Mesendoderm (in vitro differentiated cells): Measurements from ENCODE around the gene CACNA2D2.

Experiments
- DNase-seq: peaks from one replicate; pipeline ENCODE4 v3.0.0; 2013
- H2AK5ac ChIP-seq: 2 replicates; pipeline ENCODE4 v1.6.1; 2013; ENCODE audit warnings: low read length, inconsistent platforms
- H2BK120ac ChIP-seq: 2 replicates; pipeline ENCODE4 v1.6.1; 2013; ENCODE audit warnings: low read depth, mild to moderate bottlenecking, low read length, moderate library complexity, mixed read lengths
- H2BK15ac ChIP-seq: replicated peaks from 2 replicates; pipeline ENCODE4 v1.6.1; 2013; ENCODE audit warnings: low read depth, mild to moderate bottlenecking, moderate library complexity
- H2BK5ac ChIP-seq: 2 replicates; pipeline ENCODE4 v1.6.1; 2013; ENCODE audit warnings: low read length, inconsistent platforms
- H3K18ac ChIP-seq: 2 replicates; pipeline ENCODE4 v1.6.1; 2013; ENCODE audit warnings: mild to moderate bottlenecking, low read length, mixed read lengths
- H3K23ac ChIP-seq: one replicate; pipeline ENCODE4 v1.6.1; 2013; ENCODE audit warnings: low read length
- H3K27ac ChIP-seq: 2 replicates; pipeline ENCODE4 v1.5.1; 2013; ENCODE audit warnings: low read depth, mild to moderate bottlenecking, inconsistent platforms, low read length, moderate library complexity
- H3K27me3 ChIP-seq: 2 replicates; pipeline ENCODE4 v1.6.1; 2013; ENCODE audit warnings: low read length, control low read depth, mild to moderate bottlenecking, inconsistent platforms; ENCODE audit not compliant: insufficient read depth, poor library complexity
- H3K36me3 ChIP-seq: 2 replicates; pipeline ENCODE4 v1.6.1; 2013; ENCODE audit warnings: low read length, inconsistent platforms; ENCODE audit not compliant: control insufficient read depth, insufficient read depth
- H3K4ac ChIP-seq: one replicate; pipeline ENCODE4 v1.6.1; 2013; ENCODE audit warnings: low read depth, mild to moderate bottlenecking, low read length, moderate library complexity
- H3K4me1 ChIP-seq: 2 replicates; pipeline ENCODE4 v1.6.1; 2013; ENCODE audit warnings: low read depth, low read length, inconsistent platforms; ENCODE audit not compliant: control insufficient read depth
- H3K4me2 ChIP-seq: 2 replicates; pipeline ENCODE4 v1.6.1; 2013; ENCODE audit warnings: low read length
- H3K4me3 ChIP-seq: 2 replicates; pipeline ENCODE4 v1.5.1; 2013; ENCODE audit warnings: mild to moderate bottlenecking, low read length
- H3K56ac ChIP-seq: one replicate; pipeline ENCODE4 v1.6.1; 2013; ENCODE audit warnings: low read length
- H3K79me1 ChIP-seq: 2 replicates; pipeline ENCODE4 v1.6.1; 2013; ENCODE audit warnings: low read length, inconsistent platforms
- H3K79me2 ChIP-seq: 2 replicates; pipeline ENCODE4 v1.6.1; 2013; ENCODE audit warnings: mild to moderate bottlenecking, low read length; ENCODE audit not compliant: control insufficient read depth, insufficient read depth
- H3K9ac ChIP-seq: 2 replicates; pipeline ENCODE4 v1.6.1; 2013; ENCODE audit warnings: low read length, inconsistent platforms
- H4K5ac ChIP-seq: one replicate; pipeline ENCODE4 v1.6.1; 2013; ENCODE audit warnings: low read length
- H4K8ac ChIP-seq: one replicate; pipeline ENCODE4 v1.6.1; 2013; ENCODE audit warnings: low read depth, mild to moderate bottlenecking, control low read depth, low read length, moderate library complexity
- WGBS: extraction: QIAGEN DNeasy Blood & Tissue Kit; methylation state at CpG from one replicate; pipeline ENCODE4 v1.1.7; 2013; ENCODE audit warnings: low lambda C conversion rate, missing lambda C conversion rate; ENCODE audit not compliant: insufficient coverage; ENCODE audit errors: extremely low coverage; 5-methylcytosine and 5-hydroxymethylcytosine counted together

Gene CACNA2D2

GRCh38 chr3:50351323-50351697, 152.1 kb downstream of the CACNA2D2 start:
- Histone ChIP-seq H3K27ac (no peak overlapping the region), H3K4me3 (no peak overlapping the region), H4K8ac (no peak overlapping the region), H3K79me2 (no peaks in the 10 kb centered on the region), H2BK120ac (no peak overlapping the region), H4K5ac (no peak overlapping the region), H3K23ac (no peak overlapping the region), H3K4ac (no peak overlapping the region), H2BK5ac (no peak overlapping the region), H3K4me1 (peaks cover 8% of the 10 kb centered on the region), H2AK5ac (no peak overlapping the region), H3K18ac (no peak overlapping the region), H3K56ac (peak overlapping the region; percentile 19), H3K27me3 (no peaks in the 10 kb centered on the region), H3K36me3 (peaks cover 3% of the 10 kb centered on the region), H3K4me2 (peak overlapping the region; percentile 42), H2BK15ac (no peak overlapping the region), H3K9ac (peak overlapping the region; percentile 11), H3K79me1 (peaks cover 3% of the 10 kb centered on the region)
- WGBS, result no CpG with 5 or more reads among the region's 11 CpGs
- no peak for DNase-seq

- peak within 1 kb of the TSS; percentile 56 for H3K4me2 ChIP-seq
- WGBS, result no CpG with 5 or more reads among the region's 64 CpGs
- H3K4me1 ChIP-seq, result peaks cover 8% of the 10 kb centered on the region
- no peak within 1 kb of the TSS for H3K27ac ChIP-seq
- no peak within 1 kb of the TSS for H2BK120ac ChIP-seq
- H3K79me1 ChIP-seq, result peaks cover under 1% of the 10 kb centered on the region
- no peak within 1 kb of the TSS for H2BK15ac ChIP-seq
- H3K23ac ChIP-seq, result no peak within 1 kb of the TSS
- peak within 1 kb of the TSS; percentile 94 for H3K56ac ChIP-seq
- H3K9ac ChIP-seq, result peak within 1 kb of the TSS; percentile 85
- H2BK5ac ChIP-seq, result peak within 1 kb of the TSS; percentile 37
- peak within 1 kb of the TSS; percentile 53 for H3K4me3 ChIP-seq
- no peak within 1 kb of the TSS for H4K8ac ChIP-seq
- no peak within 1 kb of the TSS for H3K4ac ChIP-seq
- H3K79me2 ChIP-seq, result no peaks in the 10 kb centered on the region
- H2AK5ac ChIP-seq, result peak within 1 kb of the TSS; percentile 78
- peaks cover 3% of the 10 kb centered on the region for H3K36me3 ChIP-seq
- no peak within 1 kb of the TSS for H3K18ac ChIP-seq
- no peak within 1 kb of the TSS for H4K5ac ChIP-seq
- H3K27me3 ChIP-seq, result no peaks in the 10 kb centered on the region
- peak; percentile 95 for DNase-seq
Measured at GRCh38 chr3:50350527-50351322, 152.7 kb downstream of the CACNA2D2 start, which contains the start of the genes CYB561D2 and NPRL2. TSS of gene CYB561D2 (plus strand) at chr3:50350862. CDS start at chr3:50351434, 572 bp downstream. TSS of gene NPRL2 (minus strand) at chr3:50350775. CDS start at chr3:50350652, 123 bp downstream.

DNA sequence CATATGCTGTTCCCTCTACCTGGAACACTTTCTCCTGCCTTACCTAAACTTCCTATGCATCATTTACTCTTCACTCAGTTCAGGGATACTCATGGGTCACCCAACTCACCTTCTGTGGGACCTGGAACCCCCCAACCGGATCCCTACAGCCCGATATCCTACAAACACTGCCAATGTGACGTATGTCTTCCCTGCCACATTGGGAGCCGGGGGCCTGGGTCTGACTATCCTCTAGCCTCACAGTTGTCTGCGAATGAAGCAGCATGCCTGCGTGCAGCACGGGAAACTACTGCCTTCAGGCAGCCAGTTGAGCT, 153.3 kb downstream of the CACNA2D2 start:
- Histone ChIP-seq H4K5ac (no peak overlapping the region), H2BK15ac (no peak overlapping the region), H3K27me3 (no peaks in the 10 kb centered on the region), H3K18ac (no peak overlapping the region), H3K4me3 (peak overlapping the region; percentile 53), H2BK120ac (no peak overlapping the region), H2BK5ac (no peak overlapping the region), H4K8ac (no peak overlapping the region), H3K27ac (no peak overlapping the region), H3K36me3 (peaks cover 3% of the 10 kb centered on the region), H3K79me2 (no peaks in the 10 kb centered on the region), H3K4me2 (peak overlapping the region; percentile 56), H3K4me1 (peaks cover 8% of the 10 kb centered on the region), H3K79me1 (no peaks in the 10 kb centered on the region), H3K9ac (peak overlapping the region; percentile 85), H3K23ac (no peak overlapping the region), H2AK5ac (peak overlapping the region; percentile 78), H3K4ac (no peak overlapping the region), H3K56ac (peak overlapping the region; percentile 93)
- no CpG with 5 or more reads among the region's 7 CpGs for WGBS
- DNase-seq, result no peak

GRCh38 chr3:50347187-50347813, 156.1 kb downstream of the CACNA2D2 start:
- H3K4me2 ChIP-seq, result no peak overlapping the region
- no peaks in the 10 kb centered on the region for H3K79me2 ChIP-seq
- WGBS, result no CpG with 5 or more reads among the region's 14 CpGs
- no peak overlapping the region for H2BK120ac ChIP-seq
- no peaks in the 10 kb centered on the region for H3K79me1 ChIP-seq
- no peak overlapping the region for H3K4ac ChIP-seq
- H2BK15ac ChIP-seq, result no peak overlapping the region
- no peak overlapping the region for H4K5ac ChIP-seq
- H3K4me3 ChIP-seq, result no peak overlapping the region
- no peak overlapping the region for H3K18ac ChIP-seq
- H3K56ac ChIP-seq, result no peak overlapping the region
- no peak overlapping the region for H2AK5ac ChIP-seq
- H2BK5ac ChIP-seq, result no peak overlapping the region
- no peaks in the 10 kb centered on the region for H3K36me3 ChIP-seq
- H3K23ac ChIP-seq, result no peak overlapping the region
- no peaks in the 10 kb centered on the region for H3K27me3 ChIP-seq
- peak; percentile 71 for DNase-seq
- no peak overlapping the region for H3K9ac ChIP-seq
- no peak overlapping the region for H3K27ac ChIP-seq
- H3K4me1 ChIP-seq, result peaks cover 8% of the 10 kb centered on the region
- no peak overlapping the region for H4K8ac ChIP-seq

GRCh38 chr3:50345586-50346234, 157.7 kb downstream of the CACNA2D2 start, which contains the start of gene ZMYND10:
TSS of gene ZMYND10 (minus strand) at chr3:50345732. CDS start at chr3:50345579, 153 bp downstream.
- Histone ChIP-seq H3K9ac (peak within 1 kb of the TSS; percentile 58), H3K4me3 (no peak within 1 kb of the TSS), H4K8ac (no peak within 1 kb of the TSS), H3K27me3 (no peaks in the 10 kb centered on the region), H3K79me1 (no peaks in the 10 kb centered on the region), H3K18ac (no peak within 1 kb of the TSS), H3K23ac (no peak within 1 kb of the TSS), H3K4me2 (peak within 1 kb of the TSS; percentile 79), H3K79me2 (no peaks in the 10 kb centered on the region), H3K27ac (no peak within 1 kb of the TSS), H3K36me3 (no peaks in the 10 kb centered on the region), H3K4ac (no peak within 1 kb of the TSS), H2BK15ac (no peak within 1 kb of the TSS), H3K4me1 (peaks cover 5% of the 10 kb centered on the region), H2BK120ac (no peak within 1 kb of the TSS), H4K5ac (no peak within 1 kb of the TSS), H3K56ac (peak within 1 kb of the TSS; percentile 75), H2AK5ac (no peak within 1 kb of the TSS), H2BK5ac (no peak within 1 kb of the TSS)
- DNase-seq, result peak; percentile 78
- no CpG with 5 or more reads among the region's 45 CpGs for WGBS
